GM23338 (cell line): ENCODE measurements around the gene PRKAR1B.

ENCODE experiments used
- CREB1 ChIP-seq: fragments of 250-450 bp; sonication (Bioruptor Pico); IDR thresholded peaks from 2 replicates; pipeline ENCODE4 v1.5.0; 2020; ENCODE audit warnings: low read depth, mild to moderate bottlenecking, moderate library complexity
- EZH2 ChIP-seq: fragments of 200-600 bp; sonication (generic); IDR thresholded peaks from one replicate; pipeline ENCODE4 v1.8.0; 2017; ENCODE audit warnings: antibody characterized with exemption, mild to moderate bottlenecking, low read depth; ENCODE audit not compliant: unreplicated experiment
- EZH2phosphoT487 ChIP-seq: fragments of 200-600 bp; sonication (generic); IDR thresholded peaks from one replicate; pipeline ENCODE4 v1.8.1; 2018; ENCODE audit warnings: antibody characterized with exemption; ENCODE audit not compliant: unreplicated experiment
- JUNB ChIP-seq: IDR thresholded peaks from one replicate; pipeline ENCODE4 v1.6.1; 2016; ENCODE audit warnings: antibody characterized with exemption; ENCODE audit not compliant: unreplicated experiment
- NANOG ChIP-seq: IDR thresholded peaks from 2 replicates; pipeline ENCODE4 v1.6.1; 2016; ENCODE audit warnings: antibody characterized with exemption, borderline replicate concordance
- POLR2AphosphoS5 ChIP-seq: IDR thresholded peaks from 2 replicates; pipeline ENCODE4 v1.6.1; 2016; ENCODE audit warnings: antibody characterized with exemption, low read depth
- STAT1 ChIP-seq: IDR thresholded peaks from one replicate; pipeline ENCODE4 v1.6.1; 2016; ENCODE audit warnings: antibody characterized with exemption; ENCODE audit not compliant: unreplicated experiment
- ZNF114 ChIP-seq: fragments of 250-450 bp; sonication (Bioruptor Pico); IDR thresholded peaks from 2 replicates; pipeline ENCODE4 v1.5.0; 2020; ENCODE audit warnings: mild to moderate bottlenecking, moderate library complexity
- ZNF331 ChIP-seq: fragments of 250-450 bp; sonication (Bioruptor Pico); IDR thresholded peaks from 2 replicates; pipeline ENCODE4 v1.5.0; 2020; ENCODE audit warnings: low read depth, mild to moderate bottlenecking, moderate library complexity
- TF ChIP-seq, protein P1 (sequence below), 2 experiments: fragments of 200-600 bp in 1 of 2; sonication (generic) in 1 of 2; conservative IDR thresholded peaks; 2 replicates each; pipeline versions ENCODE4 v1.5.1 to v1.6.1; 2016 to 2017; ENCODE audit warnings: antibody characterized with exemption in 2 of 2, low read depth in 2 of 2, mild to moderate bottlenecking in 2 of 2, moderate library complexity in 1 of 2
- TF ChIP-seq, protein P2 (sequence below): IDR thresholded peaks from one replicate; pipeline ENCODE4 v1.6.1; 2018; ENCODE audit warnings: antibody characterized with exemption; ENCODE audit not compliant: unreplicated experiment
- TF ChIP-seq, protein P3 (sequence below): IDR thresholded peaks from 2 replicates; pipeline ENCODE4 v1.6.1; 2016; ENCODE audit warnings: antibody characterized with exemption

GRCh38 chr7:725223-726005 is 1.7 kb downstream of the PRKAR1B start:
- TF ChIP-seq, protein P1, sequence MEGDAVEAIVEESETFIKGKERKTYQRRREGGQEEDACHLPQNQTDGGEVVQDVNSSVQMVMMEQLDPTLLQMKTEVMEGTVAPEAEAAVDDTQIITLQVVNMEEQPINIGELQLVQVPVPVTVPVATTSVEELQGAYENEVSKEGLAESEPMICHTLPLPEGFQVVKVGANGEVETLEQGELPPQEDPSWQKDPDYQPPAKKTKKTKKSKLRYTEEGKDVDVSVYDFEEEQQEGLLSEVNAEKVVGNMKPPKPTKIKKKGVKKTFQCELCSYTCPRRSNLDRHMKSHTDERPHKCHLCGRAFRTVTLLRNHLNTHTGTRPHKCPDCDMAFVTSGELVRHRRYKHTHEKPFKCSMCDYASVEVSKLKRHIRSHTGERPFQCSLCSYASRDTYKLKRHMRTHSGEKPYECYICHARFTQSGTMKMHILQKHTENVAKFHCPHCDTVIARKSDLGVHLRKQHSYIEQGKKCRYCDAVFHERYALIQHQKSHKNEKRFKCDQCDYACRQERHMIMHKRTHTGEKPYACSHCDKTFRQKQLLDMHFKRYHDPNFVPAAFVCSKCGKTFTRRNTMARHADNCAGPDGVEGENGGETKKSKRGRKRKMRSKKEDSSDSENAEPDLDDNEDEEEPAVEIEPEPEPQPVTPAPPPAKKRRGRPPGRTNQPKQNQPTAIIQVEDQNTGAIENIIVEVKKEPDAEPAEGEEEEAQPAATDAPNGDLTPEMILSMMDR (conservative IDR thresholded peaks at IDR 0.05; ENCODE audit: low read depth in 2 of 2) = no peak
- no peak for TF ChIP-seq CREB1 (CRISPR knock-in tag)
- no peak for TF ChIP-seq EZH2
- no peak for TF ChIP-seq EZH2phosphoT487
- no peak for TF ChIP-seq POLR2AphosphoS5
- no peak for TF ChIP-seq JUNB
- TF ChIP-seq, protein P2, sequence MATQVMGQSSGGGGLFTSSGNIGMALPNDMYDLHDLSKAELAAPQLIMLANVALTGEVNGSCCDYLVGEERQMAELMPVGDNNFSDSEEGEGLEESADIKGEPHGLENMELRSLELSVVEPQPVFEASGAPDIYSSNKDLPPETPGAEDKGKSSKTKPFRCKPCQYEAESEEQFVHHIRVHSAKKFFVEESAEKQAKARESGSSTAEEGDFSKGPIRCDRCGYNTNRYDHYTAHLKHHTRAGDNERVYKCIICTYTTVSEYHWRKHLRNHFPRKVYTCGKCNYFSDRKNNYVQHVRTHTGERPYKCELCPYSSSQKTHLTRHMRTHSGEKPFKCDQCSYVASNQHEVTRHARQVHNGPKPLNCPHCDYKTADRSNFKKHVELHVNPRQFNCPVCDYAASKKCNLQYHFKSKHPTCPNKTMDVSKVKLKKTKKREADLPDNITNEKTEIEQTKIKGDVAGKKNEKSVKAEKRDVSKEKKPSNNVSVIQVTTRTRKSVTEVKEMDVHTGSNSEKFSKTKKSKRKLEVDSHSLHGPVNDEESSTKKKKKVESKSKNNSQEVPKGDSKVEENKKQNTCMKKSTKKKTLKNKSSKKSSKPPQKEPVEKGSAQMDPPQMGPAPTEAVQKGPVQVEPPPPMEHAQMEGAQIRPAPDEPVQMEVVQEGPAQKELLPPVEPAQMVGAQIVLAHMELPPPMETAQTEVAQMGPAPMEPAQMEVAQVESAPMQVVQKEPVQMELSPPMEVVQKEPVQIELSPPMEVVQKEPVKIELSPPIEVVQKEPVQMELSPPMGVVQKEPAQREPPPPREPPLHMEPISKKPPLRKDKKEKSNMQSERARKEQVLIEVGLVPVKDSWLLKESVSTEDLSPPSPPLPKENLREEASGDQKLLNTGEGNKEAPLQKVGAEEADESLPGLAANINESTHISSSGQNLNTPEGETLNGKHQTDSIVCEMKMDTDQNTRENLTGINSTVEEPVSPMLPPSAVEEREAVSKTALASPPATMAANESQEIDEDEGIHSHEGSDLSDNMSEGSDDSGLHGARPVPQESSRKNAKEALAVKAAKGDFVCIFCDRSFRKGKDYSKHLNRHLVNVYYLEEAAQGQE = no peak
- no peak for TF ChIP-seq ZNF114
- no peak for TF ChIP-seq NANOG
- no peak for TF ChIP-seq ZNF331 (CRISPR knock-in tag)
- TF ChIP-seq, protein P3, sequence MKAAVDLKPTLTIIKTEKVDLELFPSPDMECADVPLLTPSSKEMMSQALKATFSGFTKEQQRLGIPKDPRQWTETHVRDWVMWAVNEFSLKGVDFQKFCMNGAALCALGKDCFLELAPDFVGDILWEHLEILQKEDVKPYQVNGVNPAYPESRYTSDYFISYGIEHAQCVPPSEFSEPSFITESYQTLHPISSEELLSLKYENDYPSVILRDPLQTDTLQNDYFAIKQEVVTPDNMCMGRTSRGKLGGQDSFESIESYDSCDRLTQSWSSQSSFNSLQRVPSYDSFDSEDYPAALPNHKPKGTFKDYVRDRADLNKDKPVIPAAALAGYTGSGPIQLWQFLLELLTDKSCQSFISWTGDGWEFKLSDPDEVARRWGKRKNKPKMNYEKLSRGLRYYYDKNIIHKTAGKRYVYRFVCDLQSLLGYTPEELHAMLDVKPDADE = no peak
- no peak for TF ChIP-seq STAT1
